ENCODE results near the gene HM13. TPM values are rescaled to one million over a fixed set of nuclear protein-coding genes. Genes with fewer than 3 reads are reported as not detected.

The HM13 gene
- total and polyA plus RNA-seq, 2 of the 13 experiments (the other 11 are each of a cell fraction or from before 2014, with no cell fraction given), result 118 to 243 TPM

DNA sequence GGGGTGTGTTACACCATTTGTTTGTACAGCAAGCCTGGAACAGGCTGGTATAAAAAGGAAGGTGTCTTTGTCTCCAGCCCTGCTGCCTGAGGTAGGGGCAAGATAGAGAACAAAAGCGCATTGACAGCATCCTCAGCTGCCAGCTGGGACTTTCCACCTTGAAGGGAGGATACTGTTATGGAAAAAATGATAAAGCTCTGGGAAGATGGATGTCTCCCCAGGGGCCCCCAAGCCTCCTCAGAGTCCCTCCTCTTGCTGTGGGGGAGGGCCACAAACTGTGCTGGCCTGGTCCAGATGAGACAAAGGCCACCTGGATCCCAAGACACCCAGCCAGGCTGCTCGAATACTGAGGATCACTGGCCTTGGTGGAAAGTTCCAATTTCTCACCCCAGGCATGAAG lies 26.1 kb upstream of the HM13 start (continued):
- TF ChIP-seq, protein P1, sequence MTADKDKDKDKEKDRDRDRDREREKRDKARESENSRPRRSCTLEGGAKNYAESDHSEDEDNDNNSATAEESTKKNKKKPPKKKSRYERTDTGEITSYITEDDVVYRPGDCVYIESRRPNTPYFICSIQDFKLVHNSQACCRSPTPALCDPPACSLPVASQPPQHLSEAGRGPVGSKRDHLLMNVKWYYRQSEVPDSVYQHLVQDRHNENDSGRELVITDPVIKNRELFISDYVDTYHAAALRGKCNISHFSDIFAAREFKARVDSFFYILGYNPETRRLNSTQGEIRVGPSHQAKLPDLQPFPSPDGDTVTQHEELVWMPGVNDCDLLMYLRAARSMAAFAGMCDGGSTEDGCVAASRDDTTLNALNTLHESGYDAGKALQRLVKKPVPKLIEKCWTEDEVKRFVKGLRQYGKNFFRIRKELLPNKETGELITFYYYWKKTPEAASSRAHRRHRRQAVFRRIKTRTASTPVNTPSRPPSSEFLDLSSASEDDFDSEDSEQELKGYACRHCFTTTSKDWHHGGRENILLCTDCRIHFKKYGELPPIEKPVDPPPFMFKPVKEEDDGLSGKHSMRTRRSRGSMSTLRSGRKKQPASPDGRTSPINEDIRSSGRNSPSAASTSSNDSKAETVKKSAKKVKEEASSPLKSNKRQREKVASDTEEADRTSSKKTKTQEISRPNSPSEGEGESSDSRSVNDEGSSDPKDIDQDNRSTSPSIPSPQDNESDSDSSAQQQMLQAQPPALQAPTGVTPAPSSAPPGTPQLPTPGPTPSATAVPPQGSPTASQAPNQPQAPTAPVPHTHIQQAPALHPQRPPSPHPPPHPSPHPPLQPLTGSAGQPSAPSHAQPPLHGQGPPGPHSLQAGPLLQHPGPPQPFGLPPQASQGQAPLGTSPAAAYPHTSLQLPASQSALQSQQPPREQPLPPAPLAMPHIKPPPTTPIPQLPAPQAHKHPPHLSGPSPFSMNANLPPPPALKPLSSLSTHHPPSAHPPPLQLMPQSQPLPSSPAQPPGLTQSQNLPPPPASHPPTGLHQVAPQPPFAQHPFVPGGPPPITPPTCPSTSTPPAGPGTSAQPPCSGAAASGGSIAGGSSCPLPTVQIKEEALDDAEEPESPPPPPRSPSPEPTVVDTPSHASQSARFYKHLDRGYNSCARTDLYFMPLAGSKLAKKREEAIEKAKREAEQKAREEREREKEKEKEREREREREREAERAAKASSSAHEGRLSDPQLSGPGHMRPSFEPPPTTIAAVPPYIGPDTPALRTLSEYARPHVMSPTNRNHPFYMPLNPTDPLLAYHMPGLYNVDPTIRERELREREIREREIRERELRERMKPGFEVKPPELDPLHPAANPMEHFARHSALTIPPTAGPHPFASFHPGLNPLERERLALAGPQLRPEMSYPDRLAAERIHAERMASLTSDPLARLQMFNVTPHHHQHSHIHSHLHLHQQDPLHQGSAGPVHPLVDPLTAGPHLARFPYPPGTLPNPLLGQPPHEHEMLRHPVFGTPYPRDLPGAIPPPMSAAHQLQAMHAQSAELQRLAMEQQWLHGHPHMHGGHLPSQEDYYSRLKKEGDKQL (CRISPR knock-in tag; IDR thresholded peaks at IDR 0.05; ENCODE audit: low read depth), result no peak
- TF ChIP-seq SPEN (CRISPR knock-in tag; IDR thresholded peaks at IDR 0.05; ENCODE audit: low read depth) (no peak), PHF20 (CRISPR knock-in tag; IDR thresholded peaks at IDR 0.05) (no peak)

GRCh38 chr20:31489152-31489551 lies 25.1 kb upstream of the HM13 start:
- Histone ChIP-seq H3K4me2 (ENCODE audit: low read depth, low read length) (no peak overlapping the region), H3K27ac (ENCODE audit: extremely low read length, insufficient read depth, low read length) (no peak overlapping the region), H3K36me3 (replicated peaks in 1 of 2; ENCODE audit: control insufficient read depth in 1 of 2, insufficient read depth in 2 of 2, low read length in 2 of 2) (no peaks in the 10 kb centered on the region), H3K9me3 (ENCODE audit: low read length) (no peaks in the 10 kb centered on the region), H3K4me1 (ENCODE audit: insufficient read depth, low read length) (no peaks in the 10 kb centered on the region), H3K9ac (ENCODE audit: insufficient read depth, low read depth, low read length) (no peak overlapping the region), H4K20me1 (ENCODE audit: insufficient read depth, low read length) (no peaks in the 10 kb centered on the region), H3K27me3 (ENCODE audit: control insufficient read depth in 1 of 2, insufficient read depth in 2 of 2, low read length in 2 of 2) (peaks cover 3 to 27% of the 10 kb centered on the region in 2 experiments; a peak in 3 of 5 replicates), H2AFZ (ENCODE audit: low read length) (no peak overlapping the region), H3K79me2 (ENCODE audit: insufficient read depth, low read length) (no peaks in the 10 kb centered on the region), H3K4me3 (replicated peaks in 1 of 3; ENCODE audit: insufficient read depth in 1 of 3, low read depth in 2 of 3, low read length in 3 of 3) (no peak overlapping the region)
- intact Hi-C loops (cut with micrococcal nuclease; ENCODE audit: unreplicated experiment) (no loop called here), in situ Hi-C loops (cut with HindIII; ENCODE audit: extremely low pct_ligation_motif_present, low pct_unique_long_range_greater_than_20kb) (no loop called here)
- DNase-seq (ENCODE audit: low spot score), result no peak
- WGBS (ENCODE audit: low lambda C conversion rate), result 5% methylated on average over 3 of the region's 3 CpGs
- no peak for ATAC-seq
- BruUV-seq (replicated peaks), result no TSS peak
- no peak for FAIRE-seq
- CTCF ChIA-PET (ENCODE audit: low intra/inter-chr PET ratio, low total read pairs), result no interaction called here
- POLR2A ChIA-PET, result no interaction called here
- TF ChIP-seq PLRG1 (conservative IDR thresholded peaks at IDR 0.05) (no peak), ZNF629 (CRISPR knock-in tag; conservative IDR thresholded peaks at IDR 0.05) (peak; percentile 77)

Data from HepG2 (cell line).